Lower leg skin (tissue), 4 donors: ENCODE measurements around the gene MC3R. TPM values are rescaled to one million over a fixed set of nuclear protein-coding genes. Genes with fewer than 3 reads are reported as not detected.

Source experiments
- DNase-seq, 2 donors: peaks; one replicate each; pipeline ENCODE4 v3.0.0-alpha.2; 2019; ENCODE audit warnings: low spot score in 2 of 2
- H3K4me3 ChIP-seq: fragments of 200-600 bp; sonication (generic); 2 replicates; pipeline ENCODE4 v1.5.1; 2017; ENCODE audit warnings: mild to moderate bottlenecking, low read depth; ENCODE audit not compliant: poor library complexity, severe bottlenecking
- CTCF ChIP-seq, 3 donors: fragments of 450-650 bp; IDR thresholded peaks; one replicate each; pipeline ENCODE4 v1.5.1; 2016; ENCODE audit warnings: antibody characterized with exemption in 3 of 3, mild to moderate bottlenecking in 3 of 3, moderate library complexity in 2 of 3
- POLR2A ChIP-seq, 2 donors: fragments of 450-650 bp; IDR thresholded peaks; one replicate each; pipeline ENCODE4 v1.6.1; 2016 to 2017; ENCODE audit warnings: antibody characterized with exemption in 2 of 2, mild to moderate bottlenecking in 1 of 2, moderate library complexity in 1 of 2
- WGBS, 2 donors: methylation state at CpG; one replicate each; pipeline ENCODE4 v1.1.5; 2018; 5-methylcytosine and 5-hydroxymethylcytosine counted together
- intact Hi-C: fragments of 100-400 bp; cut with DNase I; formaldehyde crosslinking; loops from one replicate; pipeline ENCODE4 v1.15.0; 2023; ENCODE audit warnings: low total_unique reads
- total RNA-seq, 4 donors: library from RNA; depleted of rRNA; stranded (reverse); fragments of >200 nt; gene quantifications; one replicate each; pipeline ENCODE4 v1.1.0, GENCODE V29; 2016

MC3R gene
- total RNA-seq, 4 donors from 2014 or later = not detected

- intact Hi-C loops = no loop called here
- TF ChIP-seq CTCF (IDR thresholded peaks at IDR 0.05) = no peak
- no peak for TF ChIP-seq POLR2A (IDR thresholded peaks at IDR 0.05)
- WGBS, 2 donors = 78 to 84% methylated on average over 6 of the region's 6 CpGs
- no peak for DNase-seq
- H3K4me3 ChIP-seq = no peak overlapping the region
Observed at GRCh38 chr20:56274156-56274555, 25.6 kb downstream of the MC3R start.

DNA sequence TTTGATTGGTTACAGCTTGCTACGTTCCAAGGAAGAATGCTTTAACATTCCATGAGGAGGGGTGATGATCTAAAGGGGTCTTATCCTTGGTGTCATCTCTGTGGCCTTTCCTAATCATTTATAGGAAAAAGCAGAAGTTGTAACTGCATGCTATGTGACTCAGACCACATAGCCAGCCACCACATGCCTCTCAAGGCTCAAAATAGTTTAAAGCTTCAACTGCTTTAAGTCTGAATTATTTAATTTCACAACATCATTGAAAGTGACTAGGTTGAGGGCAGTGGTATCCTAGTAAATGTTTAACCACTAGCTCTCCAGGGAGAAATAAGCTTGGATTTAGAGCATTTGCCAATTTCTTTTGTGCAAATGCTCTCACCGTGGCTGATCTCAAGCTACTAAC, 29.7 kb downstream of the MC3R start:
- DNase-seq = no peak
- no peak overlapping the region for H3K4me3 ChIP-seq
- 72 to 80% methylated on average over 2 of the region's 2 CpGs for WGBS, 2 donors
- intact Hi-C loops = no loop called here
- no peak for TF ChIP-seq POLR2A (IDR thresholded peaks at IDR 0.05)
- no peak for TF ChIP-seq CTCF (IDR thresholded peaks at IDR 0.05)

- intact Hi-C loops = no loop called here
- TF ChIP-seq CTCF (IDR thresholded peaks at IDR 0.05) = no peak
- TF ChIP-seq POLR2A (IDR thresholded peaks at IDR 0.05) = no peak
- DNase-seq = no peak
- WGBS, 2 donors = 72 to 85% methylated on average over 3 of the region's 3 CpGs
- H3K4me3 ChIP-seq = no peak overlapping the region
Observed at GRCh38 chr20:56285496-56285895, 37.0 kb downstream of the MC3R start.

- DNase-seq = no peak
- intact Hi-C loops = no loop called here
- 65 to 70% methylated on average over 5 of the region's 5 CpGs for WGBS, 2 donors
- H3K4me3 ChIP-seq = no peak overlapping the region
- no peak for TF ChIP-seq CTCF (IDR thresholded peaks at IDR 0.05)
- TF ChIP-seq POLR2A (IDR thresholded peaks at IDR 0.05) = no peak
Observed at GRCh38 chr20:56289652-56290051, 41.1 kb downstream of the MC3R start.

DNA sequence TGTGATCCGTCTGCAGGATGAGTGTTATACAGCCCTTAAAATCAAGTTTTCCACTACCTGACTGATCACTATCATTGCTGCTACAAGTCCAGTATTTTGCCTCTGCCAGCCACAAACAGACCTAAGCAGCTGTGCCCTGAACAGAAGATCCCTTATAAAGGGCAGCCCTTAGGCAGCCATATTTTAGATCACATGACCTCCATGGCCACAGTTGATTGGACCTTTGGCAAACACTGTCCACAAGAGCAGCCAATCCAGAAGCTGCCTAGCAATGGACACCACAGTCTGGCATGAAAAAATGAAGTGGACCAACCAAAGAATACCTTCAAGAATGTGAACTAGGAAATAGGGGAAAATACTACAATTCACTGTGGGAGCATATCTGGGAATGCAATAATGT, 50.8 kb downstream of the MC3R start:
- intact Hi-C loops = no loop called here
- H3K4me3 ChIP-seq = no peak overlapping the region
- DNase-seq = no peak
- no peak for TF ChIP-seq POLR2A (IDR thresholded peaks at IDR 0.05)
- no peak for TF ChIP-seq CTCF (IDR thresholded peaks at IDR 0.05)
- WGBS, 2 donors = 81 to 90% methylated on average over 1 of the region's 1 CpG

Other genes with a start within 250 kb of the MC3R start
- gene CBLN4, start 243.2 kb upstream of the MC3R start, total RNA-seq = not detected
- 10 to 100 TPM; 39.4 to 81.3 (median 52.3) TPM for gene FAM210B, start 110.2 kb downstream of the MC3R start, total RNA-seq
- 1 to 10 TPM; 3.9 to 8.7 (median 5.9) TPM for gene AURKA, start 143.5 kb downstream of the MC3R start, total RNA-seq
- gene CSTF1, start 143.9 kb downstream of the MC3R start, total RNA-seq = 10 to 100 TPM; 29.5 to 41.4 (median 31.6) TPM
- 1 to 10 TPM in 2 of 4 donors, under 1 TPM in 2; 0.61 to 2.9 (median 1.4) TPM for gene CASS4, start 163.5 kb downstream of the MC3R start, total RNA-seq
- 10 to 100 TPM; 37.0 to 57.8 (median 47.9) TPM for gene RTF2, start 219.9 kb downstream of the MC3R start, total RNA-seq